Islet of Langerhans (tissue), 1 donor: ENCODE data around the gene CUL1.

Source experiments
- FAIRE-seq: peaks from one replicate; lab custom pipeline; 2011; peaks lifted over from hg19 to GRCh38; lab: Jason Lieb, UNC

CUL1 gene

DNA sequence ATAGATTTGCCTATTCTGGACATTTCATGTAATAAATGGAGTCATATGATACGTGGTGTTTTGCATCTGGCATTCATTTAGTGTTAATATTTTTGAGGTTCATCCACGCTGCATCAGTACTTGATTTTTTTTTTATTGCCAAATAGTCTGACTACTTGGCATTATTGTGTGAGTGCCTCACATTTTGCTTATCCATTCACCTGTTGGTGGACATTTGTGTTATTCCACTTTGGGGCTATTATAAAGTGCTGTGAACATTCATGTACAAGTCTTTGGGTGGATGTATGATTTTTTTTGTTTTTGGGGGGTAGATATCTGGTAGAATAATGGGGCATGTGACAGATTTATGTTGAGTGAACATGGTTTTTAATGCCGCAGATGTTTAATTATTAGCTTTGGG, 19.7 kb downstream of the CUL1 start:
- no peak for FAIRE-seq

DNA sequence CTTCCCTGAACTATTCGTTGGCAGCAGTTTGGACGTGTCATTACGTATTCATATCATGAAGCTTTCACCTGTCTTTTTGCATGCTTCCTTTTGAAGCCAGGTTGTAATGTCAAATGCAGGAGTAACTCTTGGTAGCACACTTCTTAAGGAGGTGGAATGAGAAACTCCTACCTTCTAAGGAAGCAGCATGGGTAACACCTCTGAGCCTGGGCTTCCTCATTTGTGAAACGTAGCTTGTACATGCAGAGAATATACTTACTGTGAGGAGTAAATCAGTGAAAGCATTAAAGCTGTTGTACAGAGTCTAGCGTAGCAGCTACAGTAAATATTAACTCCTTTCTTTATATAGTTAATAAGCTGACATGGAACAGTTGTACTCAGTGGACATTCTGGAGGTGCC, 21.1 kb downstream of the CUL1 start:
- no peak for FAIRE-seq

DNA sequence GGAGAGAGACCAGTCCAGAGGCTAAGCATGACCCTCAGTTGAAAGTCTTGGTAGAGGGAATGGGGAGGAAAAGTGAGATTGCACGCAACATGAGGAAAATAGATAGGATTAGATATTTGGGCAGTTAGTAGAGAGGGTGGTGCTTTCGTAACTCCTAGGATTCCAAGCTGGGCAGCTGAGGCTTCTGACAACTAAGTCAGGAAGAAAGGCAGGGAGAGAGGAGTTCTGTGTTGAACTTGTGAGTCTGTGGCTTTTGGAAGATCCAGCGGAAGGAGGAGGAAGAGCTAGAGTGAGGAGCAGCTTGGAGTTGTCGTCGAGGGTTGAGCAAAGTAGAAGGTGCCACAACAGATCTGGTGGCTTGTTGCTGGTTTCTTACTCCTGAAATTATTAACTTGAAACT, 21.8 kb downstream of the CUL1 start:
- no peak for FAIRE-seq

GRCh38 chr7:148721390-148721789, 22.7 kb downstream of the CUL1 start:
- FAIRE-seq = no peak

GRCh38 chr7:148722340-148723165, 23.9 kb downstream of the CUL1 start:
- FAIRE-seq = no peak

DNA sequence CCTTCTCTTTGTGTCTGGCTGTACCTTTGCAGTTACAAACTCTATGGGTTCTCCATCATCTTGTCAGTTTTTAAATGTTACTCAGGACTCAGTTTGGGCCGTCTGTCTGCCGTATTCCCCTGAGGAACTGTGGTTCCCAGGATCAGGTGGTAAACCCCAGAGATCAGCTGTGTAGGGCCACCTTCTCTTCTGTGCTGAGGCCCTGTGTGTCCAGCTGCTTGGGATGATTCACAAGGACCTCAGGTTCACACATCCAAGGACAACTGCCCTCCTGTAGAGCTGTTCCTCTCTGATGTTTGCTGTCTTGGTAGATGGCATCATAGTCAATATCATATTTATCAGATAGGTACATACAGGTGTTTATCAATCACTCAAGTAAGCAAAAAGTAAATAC, 24.5 kb downstream of the CUL1 start:
- FAIRE-seq = no peak

GRCh38 chr7:148723846-148724245, 25.1 kb downstream of the CUL1 start:
- FAIRE-seq = no peak

DNA sequence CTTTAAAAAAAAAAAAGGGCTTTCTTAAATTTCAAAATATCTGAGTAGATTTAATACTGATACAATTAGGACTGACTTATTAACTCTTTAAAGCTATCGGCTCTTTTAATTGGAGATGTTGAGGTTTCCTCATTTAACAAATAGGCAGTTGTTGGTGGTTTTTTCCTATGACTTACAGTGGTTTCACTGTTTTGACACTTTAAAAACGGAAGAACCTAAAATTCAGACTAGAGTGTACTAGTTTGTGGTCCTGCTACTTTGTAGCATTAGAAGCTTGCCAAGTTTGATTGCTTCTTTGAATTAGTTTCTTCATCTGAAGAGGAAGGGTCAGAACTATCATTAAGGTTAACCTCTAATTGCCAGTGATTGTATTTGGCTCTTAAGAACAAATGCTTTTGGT, 27.7 kb downstream of the CUL1 start:
- no peak for FAIRE-seq

DNA sequence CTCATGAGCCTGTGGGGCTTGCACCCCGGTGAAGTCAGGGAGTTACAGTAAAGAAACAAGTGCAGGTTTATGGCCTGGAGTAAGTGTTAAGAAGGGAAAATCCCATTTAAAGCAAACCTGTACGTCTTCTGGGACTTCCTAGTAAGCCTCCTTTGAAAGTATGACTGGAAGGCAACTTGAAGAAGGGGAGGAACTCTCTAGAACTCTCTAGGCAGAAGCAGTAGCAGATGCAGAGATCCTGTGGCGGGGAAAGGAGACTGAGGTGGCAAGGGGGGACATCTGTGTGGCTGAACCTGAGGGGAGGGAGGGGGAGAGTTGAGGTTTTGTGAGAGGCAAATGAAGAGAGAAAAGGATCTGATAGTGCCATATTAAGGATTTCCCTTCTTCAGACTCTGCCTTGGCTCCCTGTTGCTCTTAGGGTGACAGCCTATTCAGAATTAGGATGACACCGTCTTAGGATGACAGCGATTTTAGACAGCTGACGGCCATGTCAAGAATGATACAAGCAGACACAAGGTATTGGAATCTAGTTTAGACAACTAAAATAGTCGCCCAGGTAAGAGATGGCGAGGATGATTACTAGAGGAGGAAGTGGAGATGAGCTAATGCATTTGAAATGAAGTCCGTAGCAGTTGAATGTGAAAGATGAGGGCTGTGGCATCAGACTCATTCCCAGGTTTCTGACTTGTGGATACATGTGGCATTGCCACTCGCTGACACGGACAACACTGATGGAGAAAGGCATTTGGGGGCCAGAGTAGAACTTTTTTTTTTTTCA, 29.0 kb downstream of the CUL1 start:
- FAIRE-seq = no peak

GRCh38 chr7:148729984-148730733, 31.5 kb downstream of the CUL1 start:
- no peak for FAIRE-seq

GRCh38 chr7:148732862-148733261, 34.2 kb downstream of the CUL1 start:
- no peak for FAIRE-seq

GRCh38 chr7:148733496-148733895, 34.8 kb downstream of the CUL1 start:
- FAIRE-seq = no peak

- no peak for FAIRE-seq
Observed at GRCh38 chr7:148735141-148735540, 36.4 kb downstream of the CUL1 start.

GRCh38 chr7:148735967-148736366, 37.3 kb downstream of the CUL1 start:
- FAIRE-seq = no peak

DNA sequence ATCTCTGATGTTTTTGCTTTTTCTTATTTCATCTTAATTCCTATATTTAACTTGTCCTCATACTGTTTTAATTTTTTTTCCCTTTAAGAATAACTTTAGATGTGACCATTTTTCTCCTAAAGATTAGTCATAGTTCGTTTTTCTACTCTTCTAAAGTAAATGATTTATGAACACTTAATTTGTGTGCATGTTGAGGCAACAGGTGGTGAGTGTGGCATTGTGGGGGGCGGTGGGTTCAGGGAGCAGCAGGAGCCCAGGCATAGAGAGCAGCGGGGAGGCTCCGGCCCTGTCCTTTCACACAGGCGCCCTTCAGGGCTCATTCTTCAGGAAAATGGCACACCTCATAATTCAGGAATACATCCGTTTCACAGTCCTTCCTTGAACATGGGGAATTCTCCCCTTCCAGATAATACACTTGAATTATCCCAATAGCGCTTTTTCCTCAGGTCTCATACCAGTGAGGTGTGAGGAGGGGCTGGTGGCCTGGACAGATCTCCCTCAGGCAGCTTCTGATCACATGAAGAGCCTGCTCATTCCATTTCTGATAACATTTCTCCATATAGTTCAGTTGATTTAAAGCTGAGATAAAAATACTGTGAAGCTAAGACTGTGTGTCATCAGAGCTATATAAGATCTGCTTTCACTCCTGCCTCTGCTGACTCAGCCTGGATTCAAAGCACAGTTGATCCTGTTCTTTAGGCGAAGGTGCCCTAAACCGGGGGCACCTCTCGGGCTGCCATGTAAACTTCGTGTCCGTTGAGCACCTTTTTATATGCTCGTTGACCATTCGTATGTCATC, 40.2 kb downstream of the CUL1 start:
- FAIRE-seq = no peak

GRCh38 chr7:148746135-148746534, 47.4 kb downstream of the CUL1 start:
- no peak for FAIRE-seq

DNA sequence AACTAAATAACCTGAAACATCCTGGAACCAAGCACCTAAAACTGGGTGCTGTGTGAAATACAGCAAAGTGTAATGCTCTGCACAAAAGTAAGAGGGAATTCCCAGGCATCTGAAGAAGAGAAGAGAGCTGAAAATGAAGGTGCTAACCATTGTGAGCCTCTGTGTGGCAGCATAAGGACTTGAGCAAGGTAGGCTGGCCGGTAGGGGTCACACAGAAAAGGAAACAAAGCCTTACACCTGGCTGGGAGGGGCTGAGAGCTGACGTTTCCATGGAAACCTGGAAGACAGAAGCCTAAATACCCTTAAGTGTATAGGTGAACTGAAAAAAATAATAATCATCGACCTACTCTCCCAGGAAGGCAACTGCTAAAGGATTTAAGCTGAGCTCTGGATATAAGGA, 48.6 kb downstream of the CUL1 start:
- no peak for FAIRE-seq

GRCh38 chr7:148750442-148751355, 52.0 kb downstream of the CUL1 start:
- no peak for FAIRE-seq

DNA sequence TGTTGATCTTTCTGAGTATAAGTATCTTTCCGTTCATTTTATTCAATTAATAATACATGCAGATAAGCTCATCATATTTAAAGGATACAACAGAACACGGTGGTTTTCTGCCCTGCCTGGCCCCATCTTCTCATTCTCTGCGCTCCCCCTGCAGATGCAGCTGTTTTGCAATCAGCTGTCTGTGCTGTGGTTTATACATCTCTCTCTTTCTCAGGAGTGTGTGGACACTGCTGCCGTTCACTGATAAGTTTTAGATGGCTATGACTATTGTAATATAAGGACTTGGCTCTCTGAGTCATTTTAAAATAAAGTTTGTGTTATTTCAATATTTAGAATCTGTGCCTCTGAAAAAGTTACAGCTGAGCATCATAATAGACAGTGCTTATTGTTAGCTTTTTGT, 54.5 kb downstream of the CUL1 start:
- FAIRE-seq = no peak

DNA sequence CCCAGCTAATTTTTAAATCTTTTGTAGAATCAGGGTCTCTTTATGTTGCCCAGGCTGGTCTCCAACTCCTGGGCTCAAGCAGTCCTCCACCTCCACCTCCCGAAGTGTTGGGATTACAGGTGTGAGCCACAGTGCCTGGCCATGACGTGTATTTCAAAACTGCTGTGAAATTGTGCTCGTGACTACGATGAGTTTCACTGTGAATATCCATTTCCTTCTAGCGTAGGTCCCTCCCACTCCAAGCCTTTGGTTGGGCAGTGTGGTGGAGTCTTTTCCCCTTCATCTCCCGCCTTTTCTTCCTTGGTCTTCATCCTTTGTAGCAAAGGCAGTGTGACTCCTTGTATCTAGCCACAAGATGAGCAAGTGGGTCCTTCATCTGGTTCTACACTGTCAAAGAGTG, 56.2 kb downstream of the CUL1 start:
- no peak for FAIRE-seq
